ENCODE measurements around the gene TOM1L1.

The TOM1L1 gene

DNA sequence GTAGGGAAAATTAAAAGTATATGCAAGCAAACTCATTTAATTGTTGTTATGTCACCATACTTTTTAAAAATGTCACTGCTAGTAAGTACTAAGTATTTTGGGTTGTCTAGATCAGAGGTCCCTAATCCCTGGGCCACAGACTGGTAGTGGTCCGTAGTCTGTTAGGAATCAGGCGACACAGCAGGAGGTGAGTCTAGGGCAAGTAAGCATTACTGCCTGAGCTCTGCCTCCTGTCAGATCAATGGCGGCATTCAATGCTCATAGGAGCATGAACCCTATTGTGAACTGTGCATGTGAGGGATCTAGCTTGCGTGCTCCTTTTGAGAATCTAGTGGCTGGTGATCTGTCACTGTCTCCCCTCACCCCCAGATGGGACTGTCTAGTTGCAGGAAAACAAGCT, 89.5 kb downstream of the TOM1L1 start:
- no peak for DNase-seq (ENCODE audit: low read depth in 1 of 2, low spot score in 1 of 2)

DNA sequence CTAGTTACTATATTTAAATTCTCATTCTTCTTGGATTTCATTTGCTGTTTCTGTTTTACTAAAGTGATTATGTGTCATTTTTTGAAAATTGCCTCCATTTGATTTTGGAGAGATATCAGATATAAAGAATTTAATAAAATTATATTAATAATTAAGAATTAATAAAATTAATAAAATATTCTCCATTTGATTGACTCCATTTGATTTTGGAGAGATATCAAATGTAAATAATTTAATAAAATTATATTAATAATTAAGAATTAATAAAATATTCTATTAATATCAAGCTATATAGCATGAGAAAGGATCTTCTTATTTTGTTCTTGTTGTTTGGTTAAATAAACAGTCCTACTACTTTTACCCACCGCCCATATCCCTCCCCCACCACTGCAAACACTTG, 90.9 kb downstream of the TOM1L1 start:
- DNase-seq (ENCODE audit: low read depth in 1 of 2, low spot score in 1 of 2) = no peak

DNA sequence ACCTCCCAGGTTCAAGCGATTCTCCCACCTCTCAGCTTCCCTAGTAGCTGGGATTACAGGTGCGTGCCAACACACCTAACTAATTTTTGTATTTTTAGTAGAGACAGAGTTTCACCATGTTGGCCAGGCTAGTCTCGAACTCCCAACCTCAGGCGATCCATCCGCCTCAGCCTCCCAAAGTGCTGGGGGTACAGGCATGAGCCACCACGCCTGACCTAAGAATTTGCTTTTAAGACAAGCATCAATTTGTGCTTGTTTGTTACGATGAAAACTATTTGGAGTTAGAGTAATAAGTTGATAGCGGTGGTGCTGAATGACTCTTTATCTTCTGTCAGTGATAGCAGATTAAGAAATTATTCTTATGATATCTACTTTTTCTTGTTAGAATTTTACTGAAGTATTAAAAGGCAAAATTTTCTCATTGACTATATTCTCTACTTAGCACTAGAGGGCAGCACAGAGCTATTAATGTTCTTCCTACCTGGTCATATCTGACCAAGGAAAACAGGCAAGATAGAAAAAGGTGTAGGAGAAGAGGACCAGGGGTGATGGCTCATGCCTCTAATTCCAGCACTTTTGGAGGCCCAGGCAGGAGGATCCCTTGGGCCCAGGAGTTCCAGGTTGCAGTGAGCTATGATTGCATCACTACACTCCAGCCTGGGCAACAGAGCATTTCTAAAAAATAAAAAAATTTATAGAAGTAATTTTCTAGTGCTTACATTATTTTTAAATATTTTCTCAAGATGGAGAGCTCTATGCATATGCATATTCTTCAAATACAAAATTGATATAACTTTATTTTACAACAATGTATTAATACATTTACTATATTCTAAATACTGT, 92.4 kb downstream of the TOM1L1 start:
- DNase-seq (ENCODE audit: low read depth in 1 of 2, low spot score in 1 of 2) = no peak

DNA sequence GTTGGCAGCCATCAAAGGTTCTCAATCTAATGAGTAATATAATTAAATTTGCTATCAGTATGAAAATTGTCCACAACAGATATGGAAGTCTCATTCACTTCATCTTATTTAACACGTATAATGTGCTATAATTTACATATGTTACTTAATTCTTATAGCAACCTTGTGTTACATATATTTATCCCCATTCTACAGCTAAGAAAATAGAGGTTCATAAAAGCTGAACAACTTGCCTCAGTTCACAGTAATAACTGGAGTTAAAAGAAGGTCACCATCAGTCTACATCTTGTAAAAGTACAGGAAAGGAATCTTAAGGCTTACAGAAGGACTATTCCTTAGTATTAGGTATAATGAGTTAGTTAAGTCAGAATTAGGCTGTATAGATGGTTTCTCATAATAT, 95.8 kb downstream of the TOM1L1 start:
- no peak for DNase-seq (ENCODE audit: low read depth in 1 of 2, low spot score in 1 of 2)

DNA sequence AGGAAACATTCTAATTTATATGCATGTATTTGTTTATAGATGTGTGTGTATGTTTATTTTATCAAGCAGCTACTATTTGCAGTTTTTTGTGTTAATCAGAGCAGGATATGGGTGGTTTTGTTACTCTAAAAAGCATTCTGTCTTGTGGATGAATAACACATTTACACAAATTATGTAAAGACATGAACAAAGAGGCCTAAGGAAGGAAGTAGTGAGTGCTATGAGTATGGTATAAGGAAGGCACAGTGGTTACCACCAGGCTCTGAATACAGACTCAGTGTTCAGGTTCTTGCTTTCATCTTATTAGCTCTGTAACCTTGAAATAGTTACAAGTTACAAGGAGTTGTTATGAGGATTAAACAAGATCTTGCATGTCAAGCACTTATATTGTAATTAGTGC, 101.8 kb downstream of the TOM1L1 start:
- no peak for DNase-seq (ENCODE audit: low read depth in 1 of 2, low spot score in 1 of 2)

DNA sequence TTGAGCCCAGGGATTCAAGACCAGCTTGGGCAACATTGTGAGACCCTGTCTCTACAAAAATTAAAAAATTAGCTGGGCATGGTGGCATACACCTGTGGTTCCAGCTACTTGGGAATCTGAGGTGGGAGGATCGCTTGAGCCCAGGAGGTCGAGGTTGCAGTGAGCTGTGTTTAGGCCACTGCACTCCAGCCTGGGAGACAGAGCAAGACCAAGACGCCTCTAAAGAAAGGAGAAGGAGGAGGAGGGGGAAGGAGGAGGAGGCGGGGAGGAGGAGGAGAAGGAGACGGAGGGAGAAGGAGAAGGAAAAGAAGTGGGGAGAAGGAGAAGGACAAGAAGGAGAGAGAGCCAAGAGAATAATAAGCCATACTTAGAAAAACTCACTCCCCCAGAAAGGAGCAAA, 103.8 kb downstream of the TOM1L1 start:
- DNase-seq (ENCODE audit: low read depth in 1 of 2, low spot score in 1 of 2) = no peak

DNA sequence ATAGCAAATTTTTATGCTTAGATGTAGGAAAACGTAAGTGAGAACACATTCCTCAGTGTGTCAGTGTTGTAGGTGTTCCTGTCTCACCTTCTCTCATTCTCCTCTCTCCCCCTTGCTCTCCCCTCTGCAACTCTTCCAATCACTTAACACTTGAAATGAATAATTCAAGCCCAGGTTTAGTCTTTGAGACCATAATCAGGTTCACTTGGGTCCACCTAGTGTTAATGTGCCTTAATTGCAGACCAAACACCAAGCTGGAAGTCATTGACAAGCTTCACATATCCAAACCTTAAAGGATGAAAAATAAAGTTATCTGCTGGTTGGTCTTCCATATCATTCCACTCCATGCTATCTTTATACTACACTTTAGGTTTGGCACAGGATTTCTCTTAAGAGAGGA, 104.9 kb downstream of the TOM1L1 start:
- no peak for DNase-seq (ENCODE audit: low read depth in 1 of 2, low spot score in 1 of 2)
